Activated naive CD8-positive, alpha-beta T cell treated with anti-CD3 and anti-CD28 coated beads, Interleukin-2, amount 50 U/mL, for 16 hours (primary cell): ENCODE results near the gene TSHZ2.

Experiments
- DNase-seq: peaks from one replicate; pipeline ENCODE4 v3.0.0-alpha.2; 2020; ENCODE audit warnings: low read depth, low spot score

Gene TSHZ2

GRCh38 chr20:53162251-53162835, 190.2 kb downstream of the TSHZ2 start:
- DNase-seq, result no peak

GRCh38 chr20:53163486-53163885, 191.3 kb downstream of the TSHZ2 start:
- no peak for DNase-seq

GRCh38 chr20:53164072-53164471, 191.9 kb downstream of the TSHZ2 start:
- DNase-seq, result no peak

- DNase-seq, result no peak
Measured at GRCh38 chr20:53165452-53165851, 193.3 kb downstream of the TSHZ2 start.

- no peak for DNase-seq
Measured at GRCh38 chr20:53168491-53168890, 196.3 kb downstream of the TSHZ2 start.

- DNase-seq, result no peak
Measured at GRCh38 chr20:53170196-53170595, 198.0 kb downstream of the TSHZ2 start.

- no peak for DNase-seq
Measured at GRCh38 chr20:53171065-53171464, 198.9 kb downstream of the TSHZ2 start.

GRCh38 chr20:53174454-53174853, 202.3 kb downstream of the TSHZ2 start:
- no peak for DNase-seq

- no peak for DNase-seq
Measured at GRCh38 chr20:53175135-53175780, 203.1 kb downstream of the TSHZ2 start.

- DNase-seq, result no peak
Measured at GRCh38 chr20:53176134-53176533, 204.0 kb downstream of the TSHZ2 start.

GRCh38 chr20:53177687-53178086, 205.5 kb downstream of the TSHZ2 start:
- DNase-seq, result no peak

- DNase-seq, result no peak
Measured at GRCh38 chr20:53179749-53180148, 207.6 kb downstream of the TSHZ2 start.

GRCh38 chr20:53180928-53181362, 208.8 kb downstream of the TSHZ2 start:
- DNase-seq, result no peak

GRCh38 chr20:53181866-53182376, 209.8 kb downstream of the TSHZ2 start:
- no peak for DNase-seq

- no peak for DNase-seq
Measured at GRCh38 chr20:53183181-53183580, 211.0 kb downstream of the TSHZ2 start.

GRCh38 chr20:53186635-53187034, 214.5 kb downstream of the TSHZ2 start:
- no peak for DNase-seq

- DNase-seq, result no peak
Measured at GRCh38 chr20:53187392-53188068, 215.4 kb downstream of the TSHZ2 start.

GRCh38 chr20:53190225-53190624, 218.1 kb downstream of the TSHZ2 start:
- no peak for DNase-seq

GRCh38 chr20:53191957-53192356, 219.8 kb downstream of the TSHZ2 start:
- DNase-seq, result no peak

- no peak for DNase-seq
Measured at GRCh38 chr20:53194306-53195290, 222.4 kb downstream of the TSHZ2 start.

- DNase-seq, result no peak
Measured at GRCh38 chr20:53195876-53196610, 223.9 kb downstream of the TSHZ2 start.
